Renal cortex interstitium (tissue), 11 donors: ENCODE results near the gene BSG. TPM values are rescaled to one million over a fixed set of nuclear protein-coding genes. Genes with fewer than 3 reads are reported as not detected.
"Not testable (repeated sequence)": the region's sequence is repeated elsewhere in the genome, so short reads cannot be mapped to it uniquely, and the experiment has no call there.

Source experiments
- DNase-seq, 11 donors: peaks; one replicate each; pipeline ENCODE4 v3.0.0-alpha.2; 2013; ENCODE audit warnings: low read depth in 9 of 11, low spot score in 4 of 11; ENCODE audit errors: extremely low read depth in 1 of 11
- polyA plus RNA-seq, 3 donors: library from polyadenylated mRNA; unstranded; fragments of 120-200 nt; gene quantifications; one replicate each; pipeline ENCODE4 v1.2.1, GENCODE V29; 2013; ENCODE audit not compliant: insufficient read length in 3 of 3

Gene BSG
- polyA plus RNA-seq, 3 donors = 359 to 541 (median 496) TPM

- no peak for DNase-seq
Observed at GRCh38 chr19:623175-623916, 51.0 kb downstream of the BSG start.

- no peak for DNase-seq
Observed at GRCh38 chr19:623974-624373, 51.6 kb downstream of the BSG start.

GRCh38 chr19:624433-625109 lies 52.2 kb downstream of the BSG start:
- DNase-seq = no peak

GRCh38 chr19:625257-625656 lies 52.9 kb downstream of the BSG start:
- DNase-seq = no peak

GRCh38 chr19:626566-626965 lies 54.2 kb downstream of the BSG start:
- DNase-seq = not testable (repeated sequence)

- DNase-seq = no peak
Observed at GRCh38 chr19:628168-628567, 55.8 kb downstream of the BSG start.

- not testable (repeated sequence) for DNase-seq
Observed at GRCh38 chr19:629515-629914, 57.1 kb downstream of the BSG start.

GRCh38 chr19:629961-630714 lies 57.7 kb downstream of the BSG start:
- no peak for DNase-seq

GRCh38 chr19:632579-633067 lies 60.2 kb downstream of the BSG start:
- DNase-seq = no peak

Other genes starting within 250 kb of the BSG start
- gene MIER2, start 227.8 kb upstream of the BSG start, polyA plus RNA-seq = 10 to 100 TPM; 24.7 to 31.1 (median 29.8) TPM
- 1 to 10 TPM; 2.0 to 3.9 (median 2.5) TPM for gene C2CD4C, start 163.4 kb upstream of the BSG start, polyA plus RNA-seq
- 10 to 100 TPM; 30.1 to 49.3 (median 33.1) TPM for gene SHC2, start 111.6 kb upstream of the BSG start, polyA plus RNA-seq
- gene MADCAM1, start 76.1 kb upstream of the BSG start, polyA plus RNA-seq = 1 to 10 TPM; 3.4 to 6.5 (median 3.6) TPM
- gene TPGS1, start 65.1 kb upstream of the BSG start, polyA plus RNA-seq = 10 to 100 TPM in 2 of 3 donors, 1 to 10 TPM in 1; 4.0 to 17.3 (median 13.0) TPM
- 10 to 100 TPM; 48.3 to 75.3 (median 61.7) TPM for gene CDC34, start 40.8 kb upstream of the BSG start, polyA plus RNA-seq
- gene GZMM, start 28.5 kb upstream of the BSG start, polyA plus RNA-seq = under 1 TPM in 2 of 3 donors, not detected in 1; 0.29 to 0.53 TPM
- gene HCN2, start 17.3 kb downstream of the BSG start, polyA plus RNA-seq = under 1 TPM; 0.40 to 0.45 (median 0.42) TPM
- 10 to 100 TPM; 54.6 to 68.8 (median 58.1) TPM for gene POLRMT, start 60.9 kb downstream of the BSG start, polyA plus RNA-seq
- gene FGF22, start 67.3 kb downstream of the BSG start, polyA plus RNA-seq = 1 to 10 TPM in 1 of 3 donors, under 1 TPM in 2; 0.31 to 1.1 (median 0.92) TPM
- 10 to 100 TPM; 21.1 to 36.8 (median 35.7) TPM for gene RNF126, start 90.6 kb downstream of the BSG start, polyA plus RNA-seq
- 10 to 100 TPM; 14.8 to 26.8 (median 20.7) TPM for gene FSTL3, start 103.8 kb downstream of the BSG start, polyA plus RNA-seq
- under 1 TPM; 0.13 to 0.20 (median 0.19) TPM for gene PRSS57, start 122.9 kb downstream of the BSG start, polyA plus RNA-seq
- 100 to 1,000 TPM in 2 of 3 donors, 10 to 100 TPM in 1; 69.0 to 111 (median 105) TPM for gene PALM, start 136.3 kb downstream of the BSG start, polyA plus RNA-seq
- gene MISP, start 178.5 kb downstream of the BSG start, polyA plus RNA-seq = 10 to 100 TPM in 1 of 3 donors, 1 to 10 TPM in 2; 4.4 to 14.4 (median 5.8) TPM
- gene PTBP1, start 224.9 kb downstream of the BSG start, polyA plus RNA-seq = 100 to 1,000 TPM; 349 to 460 (median 382) TPM
- 10 to 100 TPM in 2 of 3 donors, 1 to 10 TPM in 1; 8.2 to 19.3 (median 15.8) TPM for gene PLPPR3, start 249.4 kb downstream of the BSG start, polyA plus RNA-seq